ENCODE measurements around the gene SGTA.
"Not testable (repeated sequence)": the region's sequence is repeated elsewhere in the genome, so short reads cannot be mapped to it uniquely, and the experiment has no call there.

Gene SGTA

GRCh38 chr19:2782936-2783780, at the start of gene SGTA:
TSS of gene SGTA (minus strand) at chr19:2783273. CDS start at chr19:2769068, 14,205 bp downstream.
- peak; percentile 99 for DNase-seq (ENCODE audit: low spot score)

DNA sequence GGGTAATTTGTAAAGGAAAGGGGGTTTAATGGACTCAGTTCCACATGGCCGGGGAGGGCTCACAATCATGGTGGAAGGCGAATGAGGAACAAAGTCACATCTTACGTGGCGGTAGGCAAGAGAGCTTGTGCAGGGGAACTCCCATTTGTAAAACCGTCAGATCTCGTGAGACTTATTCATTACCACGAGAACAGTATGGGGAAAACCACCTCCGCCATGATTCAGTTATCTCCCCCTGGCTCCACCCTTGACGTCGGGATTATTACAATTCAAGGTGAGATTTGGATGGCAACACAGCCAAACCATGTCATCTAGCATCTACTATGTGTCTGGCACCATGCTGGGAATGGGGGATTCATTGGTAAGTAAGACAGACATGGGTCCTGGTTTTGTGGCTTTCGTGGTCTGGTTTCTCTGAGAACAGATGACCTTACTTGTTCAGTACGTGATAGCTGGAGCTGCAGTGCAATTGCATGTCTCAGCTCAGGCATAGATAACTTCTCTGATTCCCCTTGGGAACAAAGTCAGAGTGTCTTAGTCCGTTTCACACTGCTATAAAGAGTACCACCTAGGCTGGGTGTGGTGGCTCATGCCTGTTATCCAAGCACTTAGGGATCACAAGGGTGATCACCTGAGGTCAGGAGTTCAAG, 44.9 kb upstream of the SGTA start:
- DNase-seq (ENCODE audit: low spot score), result no peak

DNA sequence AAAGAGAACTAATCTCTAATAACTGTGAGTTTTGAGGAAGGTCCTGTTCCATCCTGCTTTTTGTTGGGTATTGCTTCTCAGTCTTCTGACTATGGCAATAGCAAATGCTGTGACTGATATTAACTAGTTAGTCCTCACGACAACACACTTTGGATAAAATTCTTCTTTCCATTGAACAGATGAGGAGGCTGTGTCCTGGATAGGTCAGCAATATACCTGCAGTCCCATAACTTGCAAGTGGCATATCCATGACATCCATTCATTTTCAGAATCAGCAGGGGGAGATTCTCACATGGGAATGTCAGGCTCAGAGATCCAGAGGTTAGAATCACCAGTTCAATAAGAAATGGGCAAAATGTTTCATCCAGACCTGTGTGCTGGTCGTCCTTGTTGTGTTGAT, 43.9 kb upstream of the SGTA start:
- DNase-seq (ENCODE audit: low spot score), result no peak

DNA sequence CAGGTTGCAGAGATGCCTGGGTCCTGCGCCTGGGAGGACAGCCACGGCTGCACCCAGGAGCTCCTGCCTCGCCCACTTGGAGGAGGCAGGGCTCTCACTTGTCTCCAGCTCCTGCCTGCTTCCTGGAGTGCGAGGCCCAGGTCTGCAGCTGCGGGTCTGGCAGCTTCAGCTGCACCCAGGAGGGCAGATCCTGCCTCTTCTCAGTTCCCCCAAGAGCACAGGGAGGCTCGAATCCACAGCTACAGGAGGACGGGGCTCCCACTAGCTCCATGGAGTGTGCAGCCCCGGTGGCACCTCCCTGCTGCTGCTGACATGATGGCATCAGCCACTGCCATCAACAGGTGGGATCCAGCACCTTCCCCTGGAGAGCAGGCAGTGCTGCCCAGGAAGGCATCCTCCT, 41.1 kb upstream of the SGTA start:
- DNase-seq (ENCODE audit: low spot score), result no peak

DNA sequence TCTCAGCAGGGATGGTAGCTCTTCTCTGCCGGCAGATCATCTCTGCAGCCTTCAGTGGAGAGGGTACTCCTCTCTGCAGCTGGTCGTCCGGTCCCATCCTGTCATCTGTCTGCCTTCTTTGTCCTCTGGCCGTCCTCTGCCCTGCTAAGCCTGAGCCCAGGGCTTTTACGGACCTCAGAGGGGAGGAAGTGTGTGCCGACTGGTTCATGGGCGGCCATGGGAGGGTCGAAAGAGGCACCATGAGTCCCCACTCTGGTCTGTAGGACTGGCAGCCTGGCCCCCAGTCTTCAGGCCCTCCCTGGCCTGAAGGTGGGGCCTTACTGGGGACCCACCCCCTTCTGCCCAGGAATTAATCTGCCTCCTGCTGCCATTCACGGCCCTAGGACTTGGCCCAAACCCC, 40.6 kb upstream of the SGTA start:
- no peak for DNase-seq (ENCODE audit: low spot score)

GRCh38 chr19:2822846-2823245, 39.8 kb upstream of the SGTA start:
- no peak for DNase-seq (ENCODE audit: low spot score)

GRCh38 chr19:2820112-2820702, 37.1 kb upstream of the SGTA start:
- peak; percentile 33 for DNase-seq (ENCODE audit: low spot score)

DNA sequence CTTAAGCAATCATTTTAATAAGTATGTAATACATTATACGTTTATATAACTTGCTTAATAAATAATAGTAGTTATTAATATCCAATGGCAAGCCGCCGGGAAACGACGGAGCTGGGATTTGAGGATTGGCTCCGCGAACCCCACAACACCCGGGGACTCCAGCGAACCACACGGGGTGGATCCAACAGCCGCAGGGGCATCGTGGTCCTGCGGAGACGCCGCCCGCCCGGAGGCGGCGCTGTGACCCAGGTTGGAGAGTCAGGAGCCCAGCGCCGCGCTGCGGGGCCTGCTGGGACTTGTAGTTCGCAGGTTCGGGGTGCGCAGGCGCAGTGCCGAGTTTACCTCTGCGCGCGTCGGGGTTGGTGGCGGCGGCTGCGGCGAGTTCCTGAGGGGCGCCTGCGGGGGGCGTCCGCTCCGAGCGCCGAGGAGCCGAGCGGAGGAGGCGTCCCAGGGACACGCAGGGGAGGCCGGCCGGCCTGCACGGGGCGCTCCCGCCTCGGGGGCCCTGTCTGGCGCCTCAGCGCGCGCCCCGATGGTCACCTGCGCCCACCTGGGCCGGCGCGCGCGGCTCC, 36.6 kb upstream of the SGTA start, which contains the start of gene ZNF554:
ZNF554 (plus strand) TSS at position 329 of the 572 bp plus-strand sequence; CDS start at position 533, 204 bp downstream.
- DNase-seq (ENCODE audit: low spot score), result peak; percentile 96

GRCh38 chr19:2817237-2817829, 34.3 kb upstream of the SGTA start:
- not testable (repeated sequence) for DNase-seq (ENCODE audit: low spot score)

- no peak for DNase-seq (ENCODE audit: low spot score)
Observed at GRCh38 chr19:2816641-2817040, 33.6 kb upstream of the SGTA start.

DNA sequence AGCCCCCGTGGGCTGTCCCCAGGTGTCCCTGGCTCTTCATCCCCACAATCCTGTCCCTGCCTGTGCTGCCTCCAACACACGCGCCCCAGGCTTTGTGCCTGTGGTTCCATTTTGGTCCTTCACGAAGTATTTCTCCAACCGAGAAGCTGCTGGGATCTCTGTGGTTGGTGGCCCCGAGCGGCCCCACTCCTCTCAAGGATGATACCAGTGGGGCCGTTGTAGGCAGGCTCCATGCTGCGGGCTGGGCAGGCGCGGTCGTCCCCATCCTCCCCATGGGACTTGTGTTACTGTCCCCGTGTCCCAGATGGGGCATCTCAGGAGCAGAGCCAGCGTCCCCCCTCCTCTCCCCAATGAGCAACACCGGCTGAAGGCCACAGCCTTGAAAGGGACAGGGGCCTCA, 32.9 kb upstream of the SGTA start:
- DNase-seq (ENCODE audit: low spot score), result no peak

GRCh38 chr19:2815191-2815614, 32.1 kb upstream of the SGTA start:
- no peak for DNase-seq (ENCODE audit: low spot score)

GRCh38 chr19:2814426-2814825, 31.4 kb upstream of the SGTA start:
- DNase-seq (ENCODE audit: low spot score), result no peak

GRCh38 chr19:2813235-2814160, 30.4 kb upstream of the SGTA start:
- DNase-seq (ENCODE audit: low spot score), result no peak

DNA sequence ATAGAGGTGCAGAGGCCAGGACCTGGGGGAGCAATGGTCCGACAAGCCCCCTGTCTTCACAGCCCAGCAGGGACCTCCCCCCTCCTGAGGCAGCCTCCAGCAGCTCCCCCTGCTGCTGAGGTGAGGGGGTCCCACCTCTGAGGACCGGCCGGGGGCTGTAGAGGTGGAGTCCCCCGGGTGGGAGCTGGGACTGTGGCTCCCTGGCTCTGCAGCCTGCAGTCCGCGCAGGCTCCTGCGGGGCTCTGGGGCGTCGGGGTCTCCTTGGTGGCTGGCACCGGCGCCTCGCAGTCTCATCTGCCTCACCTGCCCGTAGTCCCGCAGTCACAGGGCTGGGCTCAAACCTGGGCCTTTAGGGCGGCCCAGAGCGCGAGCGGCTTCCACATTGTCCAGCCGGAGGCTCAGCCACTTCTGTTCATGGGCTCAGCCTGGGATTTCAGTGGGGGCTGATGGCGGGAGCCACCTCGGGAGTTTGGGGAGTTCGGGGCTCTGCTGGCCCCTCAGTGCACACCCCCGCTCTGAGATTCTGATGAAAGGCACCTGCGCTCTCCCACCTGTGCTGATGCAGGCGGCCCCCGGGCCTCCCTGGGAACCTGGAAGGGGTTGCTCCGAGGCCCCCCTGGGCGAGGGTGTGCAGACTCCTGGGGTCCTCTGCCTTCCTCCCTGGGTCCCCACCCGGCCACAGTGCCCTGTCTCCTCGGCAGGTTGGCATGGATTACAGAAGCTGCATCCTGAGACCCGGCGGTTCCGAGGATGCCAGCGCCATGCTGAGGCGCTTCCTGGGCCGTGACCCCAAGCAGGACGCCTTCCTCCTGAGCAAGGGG, 29.6 kb upstream of the SGTA start:
- DNase-seq (ENCODE audit: low spot score), result no peak

- no peak for DNase-seq (ENCODE audit: low spot score)
Observed at GRCh38 chr19:2811735-2812413, 28.8 kb upstream of the SGTA start.

DNA sequence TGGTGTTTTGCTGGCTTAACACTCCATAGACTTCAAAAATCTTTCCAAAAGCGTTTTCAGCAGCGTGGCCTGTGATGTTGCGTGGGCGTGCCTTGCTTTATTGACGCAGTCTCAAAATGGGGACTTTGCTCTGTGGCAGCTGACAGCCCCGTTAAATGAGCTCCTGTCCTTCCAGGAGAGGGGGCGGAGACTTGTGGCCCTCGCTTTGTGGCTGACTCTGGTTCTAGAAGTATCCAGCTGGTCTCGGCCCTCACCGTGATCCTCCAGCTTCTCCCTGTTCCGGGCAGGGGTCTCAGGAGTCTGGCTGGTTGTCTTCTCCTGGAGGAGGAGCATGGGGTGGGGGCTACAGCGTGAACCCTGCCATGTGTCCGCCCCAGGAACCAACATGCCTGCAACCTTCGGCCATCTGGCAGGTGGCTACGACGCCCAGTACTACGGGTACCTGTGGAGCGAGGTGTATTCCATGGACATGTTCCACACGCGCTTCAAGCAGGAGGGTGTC, 28.2 kb upstream of the SGTA start:
- DNase-seq (ENCODE audit: low spot score), result no peak

GRCh38 chr19:2810141-2811091, 27.3 kb upstream of the SGTA start:
- DNase-seq (ENCODE audit: low spot score), result no peak

Data from GM03348 (cell line).